Activated CD4-positive, alpha-beta T cell treated with anti-CD3 and anti-CD28 coated beads, Interleukin-2, amount 50 U/mL, for 48 hours (primary cell): ENCODE data around the gene GJC2.
A peak's percentile ranks its signal among the peaks of the same experiment; 100 is the strongest.
"Not testable (repeated sequence)": the region's sequence is repeated elsewhere in the genome, so short reads cannot be mapped to it uniquely, and the experiment has no call there.

Source experiments
- DNase-seq, 2 experiments: peaks; one replicate each; pipeline ENCODE4 v3.0.0-alpha.2; 2020

GJC2 gene

DNA sequence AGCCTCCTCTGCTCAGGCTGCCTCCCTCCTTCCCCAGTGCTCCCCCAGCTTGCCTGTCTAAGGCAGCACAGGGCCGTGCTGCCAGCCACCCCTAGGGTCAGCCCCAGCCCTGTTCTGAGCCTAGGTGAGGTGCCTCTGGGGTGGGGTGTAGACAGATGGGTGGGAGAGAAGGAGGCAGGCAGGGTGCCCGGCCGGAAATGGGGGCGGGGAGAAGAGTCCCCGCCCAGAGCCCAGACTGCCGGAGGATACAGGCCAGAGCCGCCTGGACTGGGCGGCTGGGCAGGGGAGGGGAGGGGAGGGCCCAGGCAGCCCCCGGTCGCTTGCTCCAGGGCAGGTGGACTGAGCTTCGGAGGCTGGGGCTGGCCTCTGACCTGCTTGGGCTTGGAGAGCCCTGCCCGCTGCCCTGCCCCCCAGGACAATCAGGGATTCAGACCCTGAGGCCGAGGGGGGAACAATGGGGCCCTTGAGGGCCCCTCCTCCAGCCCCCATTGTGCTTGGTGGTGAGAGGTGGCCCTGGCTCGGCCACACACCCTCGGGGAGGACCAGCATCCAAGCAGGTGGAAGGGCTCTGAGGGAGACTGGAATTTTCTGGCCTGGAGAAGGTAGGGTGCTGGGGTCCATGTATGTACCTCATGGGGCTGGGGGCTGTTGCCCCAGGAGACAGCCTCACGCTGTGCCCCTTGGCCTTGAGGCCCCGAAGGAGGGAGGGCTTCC lies at the start of gene GJC2:
Gene GJC2, plus strand, starts transcription at position 525 of the 714 bp plus-strand sequence. CDS start 7,829 bp downstream, outside the sequence.
- DNase-seq = no peak

DNA sequence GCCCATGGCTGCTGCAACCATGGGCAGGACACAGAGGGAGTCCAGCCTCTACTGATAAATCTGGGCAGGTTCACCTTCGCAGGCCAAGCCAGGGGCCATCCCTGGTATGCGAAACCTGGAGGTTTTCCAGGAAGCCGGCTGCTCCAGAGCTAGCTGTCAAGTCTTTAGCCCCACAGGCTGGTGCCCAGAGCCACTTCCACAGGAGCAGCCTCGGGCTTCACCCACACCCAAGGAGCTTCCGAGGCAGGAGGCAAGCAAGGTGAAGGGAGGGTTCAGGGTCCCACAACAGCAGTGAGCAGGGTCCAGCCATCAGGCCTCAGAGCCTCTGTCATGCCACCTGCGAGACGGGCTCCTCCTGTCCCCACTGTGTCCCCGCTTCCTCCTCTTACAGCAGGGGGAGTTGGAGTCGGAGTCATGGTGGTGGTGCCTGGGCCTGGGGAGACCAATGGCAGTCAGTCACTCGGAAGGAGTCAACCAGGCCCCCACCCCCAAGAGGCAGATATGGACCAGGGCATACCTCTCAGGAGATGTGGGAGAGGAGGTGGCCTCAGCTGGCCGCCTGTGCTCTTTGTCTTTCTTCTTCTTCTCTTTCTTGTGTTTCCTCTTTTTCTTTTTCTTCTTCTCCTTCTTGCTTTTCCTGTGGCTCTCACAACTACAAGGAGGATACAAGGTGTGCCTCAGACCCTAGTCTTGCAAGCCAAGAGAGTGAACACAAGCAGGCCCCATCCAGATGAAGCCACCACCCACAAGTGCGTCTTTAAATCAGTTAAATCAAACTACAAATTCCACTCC lies 48.7 kb upstream of the GJC2 start:
- DNase-seq = peak in 1 of 2 experiments; percentile 11

DNA sequence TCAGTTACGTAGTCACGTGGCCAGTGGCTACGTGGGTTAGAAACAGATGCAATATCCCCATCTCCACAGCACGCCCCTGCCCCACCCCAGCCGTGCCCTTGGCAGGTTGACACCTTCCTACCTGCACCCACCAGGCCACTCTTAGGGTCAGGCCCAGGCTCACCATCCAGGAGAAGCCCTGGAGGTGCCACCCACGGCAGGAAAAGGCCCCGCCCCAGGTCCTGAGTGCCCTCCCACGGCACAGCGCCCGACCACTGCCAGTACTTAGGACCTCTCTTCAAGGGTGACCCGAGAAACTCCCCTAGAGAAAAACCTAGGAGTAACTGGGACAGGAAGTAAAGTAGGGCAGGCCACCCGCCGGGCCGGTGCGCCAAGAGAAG lies 48.1 kb upstream of the GJC2 start:
- peak in 1 of 2 experiments; percentile 18 for DNase-seq

GRCh38 chr1:228101994-228102790 lies 47.5 kb upstream of the GJC2 start:
- DNase-seq = peak; percentile 60 to 70

GRCh38 chr1:228102791-228103620 lies 46.7 kb upstream of the GJC2 start, which contains the start of gene C1orf35:
Gene C1orf35 (minus strand): TSS chr1:228103325. CDS start chr1:228103227, 98 bp downstream.
- DNase-seq = peak; percentile 95 to 96

- no peak for DNase-seq
Measured at GRCh38 chr1:228104526-228105269, 45.0 kb upstream of the GJC2 start.

- DNase-seq = no peak
Measured at GRCh38 chr1:228105270-228105995, 44.3 kb upstream of the GJC2 start.

- DNase-seq = no peak
Measured at GRCh38 chr1:228105996-228106799, 43.5 kb upstream of the GJC2 start.

DNA sequence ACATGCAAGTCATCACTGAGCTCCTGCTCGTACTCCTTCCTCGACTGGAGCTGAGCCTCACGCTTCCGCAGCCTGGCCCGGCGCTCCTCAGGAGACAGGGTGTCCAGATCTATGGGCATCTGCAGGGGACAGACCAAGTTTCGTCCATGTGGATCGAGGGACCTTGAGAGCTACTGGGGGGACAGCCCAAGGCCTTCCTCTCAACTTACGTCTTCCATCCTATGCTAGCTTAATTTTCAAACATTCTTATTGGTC lies 43.0 kb upstream of the GJC2 start:
- DNase-seq = no peak

DNA sequence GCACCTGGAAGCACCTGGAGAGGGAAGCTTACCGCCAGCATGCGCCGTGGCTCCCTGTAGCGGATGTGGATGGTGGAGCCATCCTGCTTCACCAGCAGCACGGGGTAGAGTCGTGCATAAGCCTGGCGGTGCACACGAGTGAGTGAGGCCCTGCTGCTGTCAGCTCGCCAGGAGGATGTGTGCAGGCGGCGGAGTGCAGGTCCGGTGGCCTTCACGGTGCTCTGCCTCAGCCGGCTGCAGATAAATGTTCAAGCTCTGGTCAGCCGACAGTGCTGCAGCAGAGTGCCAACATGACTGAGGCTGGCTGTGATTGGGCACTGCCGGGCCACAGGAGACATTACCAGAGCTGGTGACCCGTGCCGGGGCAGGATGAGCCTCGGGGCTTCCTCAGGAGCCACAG lies 42.1 kb upstream of the GJC2 start:
- DNase-seq = no peak

- DNase-seq = no peak
Measured at GRCh38 chr1:228108055-228108690, 41.6 kb upstream of the GJC2 start.

GRCh38 chr1:228108742-228109072 lies 41.0 kb upstream of the GJC2 start:
- DNase-seq = no peak

DNA sequence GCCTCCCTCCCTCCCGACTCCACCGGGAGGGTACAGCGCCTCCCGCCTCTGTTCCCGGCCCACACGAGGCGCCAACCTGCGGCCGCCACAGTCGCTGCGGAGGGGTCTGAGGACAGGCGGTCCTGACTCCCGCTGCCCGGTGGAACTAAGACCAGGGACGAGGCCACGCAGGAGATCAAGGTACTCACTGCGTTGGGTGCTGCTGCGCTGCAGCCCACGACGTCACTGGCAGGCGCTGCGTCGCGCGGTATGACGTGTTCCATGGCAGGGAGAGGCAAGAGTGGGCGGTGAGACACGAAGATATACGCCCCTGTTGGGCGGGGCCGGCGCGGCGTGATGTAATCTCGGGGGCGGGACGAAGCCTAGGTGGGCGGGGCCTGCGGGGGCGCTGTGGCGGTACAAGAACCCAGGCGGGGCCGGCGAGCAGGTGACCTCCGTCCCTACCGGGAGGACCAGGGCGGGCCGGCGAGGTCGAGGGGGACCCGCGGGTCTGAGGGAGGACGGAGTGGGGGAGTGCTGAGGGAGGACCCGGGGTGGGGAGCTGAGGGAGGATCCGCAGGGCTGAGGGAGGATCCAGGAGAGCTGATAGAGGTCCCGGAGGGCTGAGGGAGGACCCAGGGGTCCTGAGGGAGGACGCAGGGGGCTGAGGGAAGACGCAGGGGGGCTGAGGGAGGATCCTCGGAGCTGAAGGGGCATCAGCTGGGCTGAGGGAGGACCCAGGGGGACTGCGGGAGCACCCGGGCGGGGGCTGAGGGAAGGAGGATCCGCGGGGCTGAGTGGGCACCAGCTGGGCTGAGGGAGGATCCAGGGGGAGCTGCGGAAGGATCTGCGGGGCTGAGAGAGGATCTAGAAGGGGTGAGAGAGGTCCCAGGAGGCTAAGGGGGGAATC lies 40.4 kb upstream of the GJC2 start, which contains the start of gene MRPL55:
Gene MRPL55, minus strand, starts transcription at position 227 of the 889 bp plus-strand sequence. CDS start 1,039 bp downstream, outside the sequence.
- DNase-seq = peak; percentile 97 to 99

GRCh38 chr1:228109962-228110488 lies 39.7 kb upstream of the GJC2 start:
- no peak for DNase-seq

GRCh38 chr1:228110556-228110955 lies 39.2 kb upstream of the GJC2 start:
- DNase-seq = no peak

DNA sequence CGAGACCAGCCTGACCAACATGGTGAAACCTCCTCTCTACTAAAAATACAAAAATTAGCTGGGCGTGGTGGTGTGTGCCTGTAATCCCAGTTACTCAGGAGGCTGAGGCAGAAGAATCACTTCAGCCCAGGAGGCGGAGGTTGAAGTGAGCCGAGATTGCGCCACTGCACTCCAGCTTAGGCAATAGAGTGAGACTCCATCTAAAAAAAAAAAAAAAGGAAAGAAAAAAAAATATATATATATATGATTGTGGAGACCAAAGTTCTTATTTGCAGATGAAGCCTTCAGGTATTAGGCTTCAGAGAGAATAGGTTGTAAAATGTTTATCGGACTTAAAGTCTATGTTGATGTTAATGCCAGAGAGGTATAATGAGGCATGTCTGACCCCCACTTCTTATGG lies 38.4 kb upstream of the GJC2 start:
- DNase-seq = not testable (repeated sequence)

DNA sequence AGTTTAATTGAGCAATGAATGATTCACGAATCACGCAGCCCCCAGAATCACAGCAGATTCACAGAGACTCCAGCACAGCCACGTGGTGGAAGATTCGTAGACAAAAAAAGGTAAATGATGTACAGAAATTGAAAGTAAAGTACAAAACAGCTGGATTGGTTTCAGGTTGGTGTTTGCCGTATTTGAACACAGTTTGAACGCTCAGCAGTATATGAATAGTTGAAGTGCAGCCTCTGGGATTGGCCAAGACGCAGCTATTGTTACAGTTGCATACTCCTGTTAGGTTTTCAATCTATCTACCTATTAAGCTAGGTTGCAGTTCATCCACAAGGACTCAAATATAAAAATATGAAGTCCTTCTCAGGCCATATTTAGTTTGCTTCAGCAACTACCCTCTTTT lies 37.6 kb upstream of the GJC2 start:
- no peak for DNase-seq

GRCh38 chr1:228112617-228113016 lies 37.1 kb upstream of the GJC2 start:
- no peak for DNase-seq
